GM19328 (cell line): ENCODE results near the gene NR2F2.

ENCODE experiments used
- ATAC-seq: cut with Tn5 transposase; IDR thresholded peaks from one replicate; pipeline ENCODE4 v1.9.1; 2021; ENCODE audit warnings: mild to moderate bottlenecking, moderate library complexity; ENCODE audit not compliant: unreplicated experiment

NR2F2 gene

GRCh38 chr15:96341513-96342405 lies 11.3 kb downstream of the NR2F2 start:
- no peak for ATAC-seq

- ATAC-seq = no peak
Measured at GRCh38 chr15:96342406-96343112, 12.1 kb downstream of the NR2F2 start.

DNA sequence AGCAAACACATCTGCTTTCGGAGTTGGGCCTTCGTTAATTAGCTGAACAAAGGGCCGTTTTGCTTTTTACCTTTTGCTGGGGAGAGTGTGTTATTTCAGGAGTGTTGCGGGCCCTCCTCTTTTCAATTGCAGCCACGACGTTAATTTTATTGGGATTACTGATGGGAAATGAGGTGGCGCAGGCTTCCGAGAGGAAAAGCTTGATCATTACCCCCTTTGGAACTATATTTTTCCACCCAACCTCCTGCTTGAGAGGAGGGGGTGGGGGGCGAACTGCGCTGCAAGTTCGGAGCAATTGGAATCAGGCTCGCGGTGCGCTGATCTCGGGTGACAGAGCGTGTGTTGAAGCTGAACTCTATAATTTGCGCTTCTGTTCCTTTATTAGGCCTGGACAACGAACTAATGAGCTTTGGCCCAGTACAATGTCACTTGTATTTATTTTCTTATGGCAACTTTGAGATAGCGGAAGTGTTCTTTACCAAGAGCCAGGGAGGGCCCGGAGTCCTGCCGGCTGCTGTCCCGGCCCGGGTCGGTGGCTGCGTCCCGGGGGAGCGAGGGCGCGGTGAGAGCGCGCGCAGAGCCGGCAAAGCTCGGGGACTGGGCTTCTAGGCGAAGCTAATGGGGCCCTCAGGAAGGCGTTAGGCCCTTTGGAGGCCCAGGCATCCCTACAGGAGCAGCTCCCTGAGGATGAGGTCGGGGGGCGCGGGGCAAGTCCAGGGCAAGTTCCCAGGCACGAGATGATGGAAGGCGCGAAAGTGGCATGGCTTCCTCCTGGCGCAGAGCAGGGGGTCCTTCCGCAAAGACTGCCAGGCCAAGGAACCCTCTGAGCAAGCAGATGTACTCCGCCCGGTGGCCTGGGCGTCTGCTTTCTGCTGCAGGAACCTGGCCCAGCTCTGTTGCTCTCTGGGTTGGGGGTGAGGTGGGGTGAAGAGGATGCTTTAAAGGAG lies 12.9 kb downstream of the NR2F2 start:
- no peak for ATAC-seq

- no peak for ATAC-seq
Measured at GRCh38 chr15:96344060-96344705, 13.7 kb downstream of the NR2F2 start.

GRCh38 chr15:96344706-96345559 lies 14.4 kb downstream of the NR2F2 start:
- ATAC-seq = no peak

DNA sequence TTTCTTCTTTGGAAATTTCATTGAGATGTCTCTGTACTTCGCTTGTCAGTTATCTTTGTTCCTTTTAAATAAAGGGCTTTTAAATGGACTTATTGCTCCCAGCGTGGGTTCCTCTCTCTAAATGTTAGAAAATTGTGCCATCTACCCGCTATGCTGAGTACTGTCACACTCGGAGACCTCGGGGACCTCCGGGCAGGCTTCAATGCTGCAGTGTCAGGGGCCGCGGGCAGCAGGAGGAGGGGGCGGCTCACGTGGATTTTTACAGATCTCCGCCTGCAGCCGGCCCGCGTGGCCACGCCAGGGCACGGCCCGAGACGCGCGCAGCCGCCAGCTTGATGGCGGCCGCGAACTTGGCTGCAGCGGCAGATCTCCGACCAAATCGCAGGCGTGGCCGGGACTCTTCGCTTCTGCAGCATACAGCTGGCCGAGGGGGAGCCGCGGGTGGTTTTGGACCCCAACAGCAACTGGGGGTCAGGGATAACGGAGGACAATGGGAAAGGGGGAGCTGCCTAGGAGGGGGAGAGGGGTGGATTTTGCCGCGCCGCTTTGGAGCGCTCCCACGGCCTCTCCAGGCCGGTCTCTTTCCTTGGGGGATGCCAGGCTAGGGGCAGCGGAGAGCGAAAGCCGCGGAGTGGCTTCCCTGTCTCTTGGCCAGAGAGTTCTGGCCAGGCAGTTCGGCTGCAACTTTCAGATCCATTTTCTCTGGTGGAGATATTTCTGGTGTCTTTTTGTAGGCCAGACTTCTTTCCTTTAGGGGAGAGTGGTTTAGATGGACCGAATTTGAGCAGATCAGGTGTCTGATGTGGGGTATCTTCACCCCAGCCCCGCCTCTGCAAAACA lies 15.3 kb downstream of the NR2F2 start:
- ATAC-seq = no peak

DNA sequence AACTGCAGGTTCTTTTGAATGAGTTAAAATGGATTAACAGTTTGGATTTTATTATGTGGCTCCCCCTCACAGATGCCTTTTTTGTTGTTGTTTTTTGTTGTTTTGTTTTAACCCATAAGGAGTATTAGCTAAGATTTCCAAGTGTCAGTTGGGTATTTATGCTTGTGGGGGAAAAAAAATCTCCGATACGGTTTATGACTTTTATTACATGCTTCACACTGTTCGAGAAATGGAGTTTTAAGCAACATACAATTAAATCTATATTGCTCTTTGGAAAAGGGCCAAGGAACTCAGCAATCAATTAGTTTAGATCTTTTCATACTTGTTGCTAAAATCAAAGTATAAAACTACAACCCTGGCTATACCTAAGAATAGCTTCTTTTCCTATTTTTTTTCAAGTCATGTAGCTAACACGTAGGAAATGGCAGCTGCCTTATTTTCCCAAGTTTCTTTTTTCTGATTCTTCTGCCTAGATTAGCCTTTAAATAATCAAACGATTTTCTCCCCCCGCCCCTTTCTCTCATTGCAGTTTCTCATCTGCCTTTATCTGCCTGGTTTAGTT lies 16.0 kb downstream of the NR2F2 start:
- no peak for ATAC-seq

DNA sequence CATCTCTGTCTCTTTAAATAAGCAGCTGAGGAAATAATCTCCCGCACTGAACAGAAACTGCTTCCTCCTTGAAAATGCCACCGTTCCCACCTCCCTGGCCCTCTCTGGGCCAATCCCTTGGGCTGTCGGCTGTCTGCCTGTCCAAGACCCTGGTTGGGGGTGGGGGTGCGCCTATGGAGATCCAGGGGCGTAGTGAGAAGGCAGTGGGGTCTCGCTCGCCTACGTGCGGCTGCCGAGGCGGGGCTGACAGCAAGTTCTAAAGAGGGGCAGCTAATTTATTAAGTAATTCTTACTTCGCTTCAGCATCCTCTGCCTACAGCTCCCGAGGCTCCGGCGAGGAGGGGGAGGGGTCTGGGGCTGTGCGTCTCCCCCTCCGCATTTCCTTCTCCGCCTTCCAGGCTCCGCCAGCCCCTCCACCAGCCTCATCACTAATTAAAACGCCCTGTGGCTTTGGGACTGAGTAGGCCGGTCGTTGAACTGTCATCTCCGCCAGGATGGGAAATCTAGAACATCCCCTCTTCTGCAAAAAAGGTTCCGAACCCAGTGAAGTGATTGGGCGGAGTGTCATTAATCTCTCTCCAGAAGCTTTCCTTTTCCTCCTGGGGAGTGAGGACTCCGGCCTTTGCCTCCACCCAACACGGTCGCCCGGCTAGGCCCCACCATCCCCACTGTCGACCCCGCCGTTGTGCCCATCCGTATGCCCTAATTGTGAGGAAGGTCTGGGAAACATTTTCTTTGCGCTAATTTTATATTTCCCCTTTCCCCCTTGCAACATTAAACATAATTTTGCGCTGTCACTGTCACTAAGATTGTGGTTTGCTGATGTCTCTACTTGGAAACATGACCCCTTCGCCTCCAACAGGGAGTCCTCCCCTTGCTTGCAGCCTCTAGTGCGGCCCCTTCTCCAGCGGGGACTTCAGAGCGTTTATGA lies 16.9 kb downstream of the NR2F2 start:
- no peak for ATAC-seq

GRCh38 chr15:96348112-96349027 lies 17.9 kb downstream of the NR2F2 start:
- ATAC-seq = no peak

DNA sequence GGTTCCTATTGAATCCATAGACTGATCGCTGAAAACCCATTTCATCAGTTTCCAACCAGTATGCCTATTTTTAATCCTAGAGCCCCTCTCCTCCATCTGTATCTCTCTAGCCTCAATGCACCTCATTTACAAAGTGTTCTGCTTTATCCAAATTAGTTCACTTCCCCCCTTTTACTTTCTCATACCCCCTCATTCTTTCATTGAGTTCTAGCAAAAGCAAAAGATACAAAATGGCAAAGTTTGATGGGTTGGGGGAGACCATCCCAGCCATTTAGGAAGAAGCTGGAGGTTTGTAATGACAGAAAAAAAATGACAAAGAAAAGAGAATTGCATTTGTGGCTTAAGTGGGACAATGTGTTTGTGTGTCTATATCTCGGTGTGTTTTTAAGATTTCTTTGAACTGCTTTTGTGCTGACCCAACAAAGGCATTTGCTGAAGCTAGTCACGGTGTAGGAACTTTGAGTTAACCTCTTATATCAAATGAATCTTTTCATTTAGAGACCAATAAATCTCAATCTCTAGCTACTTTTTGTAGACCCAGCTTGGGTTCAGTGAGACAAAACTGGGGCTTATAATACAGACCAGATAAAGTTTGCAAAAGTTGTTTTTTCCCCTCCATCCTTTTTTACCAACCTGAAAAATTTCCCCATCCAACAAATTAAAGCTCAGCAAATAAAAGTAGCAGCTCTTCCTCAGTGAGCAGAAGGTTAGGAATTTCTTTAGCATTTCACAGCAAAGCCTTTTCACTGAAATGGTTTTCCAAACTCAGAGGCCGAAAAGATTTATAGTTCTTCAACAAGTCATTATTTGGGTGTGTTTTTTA lies 18.7 kb downstream of the NR2F2 start:
- ATAC-seq = no peak

- ATAC-seq = no peak
Measured at GRCh38 chr15:96349857-96350720, 19.6 kb downstream of the NR2F2 start.

- ATAC-seq = no peak
Measured at GRCh38 chr15:96350934-96351724, 20.6 kb downstream of the NR2F2 start.

DNA sequence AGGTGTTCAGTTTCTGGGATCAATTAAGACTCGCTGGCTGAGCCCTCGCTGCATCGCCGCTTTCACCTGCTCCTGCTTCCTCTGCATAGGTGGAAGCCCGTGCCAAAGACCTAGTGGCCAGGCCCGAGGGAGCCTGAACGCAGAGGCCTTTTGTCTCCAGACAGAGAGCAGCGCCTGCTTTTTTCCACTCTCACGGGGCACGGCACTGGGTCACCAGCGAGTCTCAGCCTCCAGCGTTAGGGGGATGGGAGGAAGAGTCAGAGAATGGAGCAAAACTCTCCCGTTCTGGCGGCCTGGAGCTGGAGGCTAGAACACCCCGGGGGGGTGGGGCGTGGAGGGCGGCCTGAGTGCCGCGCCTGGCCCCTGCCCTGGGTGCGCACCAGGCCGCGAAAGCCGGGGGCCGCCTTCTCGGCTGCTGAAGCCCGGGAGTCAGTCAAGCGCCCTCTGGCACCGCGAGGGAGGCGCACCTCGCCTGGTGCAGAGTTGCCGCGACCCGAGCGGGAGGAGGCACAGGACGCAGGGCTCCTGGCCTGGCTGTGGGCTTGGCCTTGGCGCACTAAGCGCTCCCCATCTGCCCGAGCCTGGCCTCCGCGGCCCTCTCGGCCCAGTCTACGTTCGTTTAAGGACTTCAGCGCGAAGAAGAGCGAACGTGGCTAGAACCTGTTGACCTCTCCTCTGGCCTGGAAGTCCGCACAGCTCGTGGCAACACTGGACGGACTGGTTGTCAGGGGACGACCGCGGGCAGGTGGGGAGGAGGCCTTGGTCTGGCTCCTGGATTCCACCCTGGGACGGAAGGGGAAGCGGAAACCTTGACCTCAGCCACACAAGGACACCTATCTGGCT lies 21.5 kb downstream of the NR2F2 start:
- no peak for ATAC-seq
